HepG2 (cell line): ENCODE measurements around the gene DUOXA2. TPM values are rescaled to one million over a fixed set of nuclear protein-coding genes. Genes with fewer than 3 reads are reported as not detected.

Experiments used
- ATAC-seq: fragments of 200-7000 bp; cut with Tn5 transposase; 3 replicates; pipeline ENCODE4 v1.9.1; 2020; ENCODE audit warnings: mild to moderate bottlenecking, moderate library complexity
- BruUV-seq: library from RNA; stranded (reverse); fragments of 400-500 nt; replicated peaks from 2 replicates; lab custom pipeline; 2021; lab: Mats Ljungman, UMichigan
- CTCF ChIA-PET: fragments of 300-600 bp; formaldehyde crosslinking; extraction: SDS; loops from one replicate; lab custom pipeline; 2021; ENCODE audit warnings: low total read pairs, inconsistent platforms, low intra/inter-chr PET ratio; lab: Yijun Ruan, JAX
- POLR2A ChIA-PET: fragments of 350-600 bp; sonication (Branson Sonifier 250); formaldehyde crosslinking; loops from one replicate; lab custom pipeline; 2020; ENCODE audit warnings: antibody characterized with exemption, inconsistent platforms; lab: Yijun Ruan, JAX
- DNase-seq: peaks from one replicate; pipeline ENCODE4 v3.0.0-alpha.2; 2015; ENCODE audit warnings: low spot score
- FAIRE-seq: peaks from 3 replicates; lab custom pipeline; 2011; peaks lifted over from hg19 to GRCh38; lab: Jason Lieb, UNC
- H2AFZ ChIP-seq: one replicate; pipeline ENCODE4 v1.6.1; 2011; ENCODE audit warnings: low read length, inconsistent platforms
- H3K27ac ChIP-seq: fragments of 300-600 bp; 3 replicates; pipeline ENCODE4 v1.8.0; 2011; ENCODE audit warnings: mixed run types, mild to moderate bottlenecking, mixed read lengths, low read length, inconsistent platforms; ENCODE audit not compliant: insufficient read depth; ENCODE audit errors: extremely low read length
- H3K27me3 ChIP-seq, 2 experiments: fragments of 200-600 bp in 1 of 2; 2 replicates in 1 of 2; 3 replicates in 1 of 2; pipeline versions ENCODE4 v1.6.0 to v1.8.0; 2011; ENCODE audit warnings: low read length in 2 of 2, mild to moderate bottlenecking in 2 of 2, moderate library complexity in 2 of 2, inconsistent platforms in 1 of 2; ENCODE audit not compliant: insufficient read depth in 2 of 2, control insufficient read depth in 1 of 2
- H3K36me3 ChIP-seq, 2 experiments: fragments of 200-600 bp in 1 of 2; replicated peaks in 1 of 2; 2 replicates in 1 of 2; 3 replicates in 1 of 2; pipeline versions ENCODE4 v1.5.1 to v1.8.0; 2011; ENCODE audit warnings: low read length in 2 of 2, inconsistent platforms in 1 of 2; ENCODE audit not compliant: insufficient read depth in 2 of 2, control insufficient read depth in 1 of 2
- H3K4me1 ChIP-seq: 2 replicates; pipeline ENCODE4 v1.5.1; 2012; ENCODE audit warnings: low read length, inconsistent platforms; ENCODE audit not compliant: insufficient read depth
- H3K4me2 ChIP-seq: 2 replicates; pipeline ENCODE4 v1.6.0; 2011; ENCODE audit warnings: low read depth, low read length, inconsistent platforms
- H3K4me3 ChIP-seq, 3 experiments: fragments of 200-600 bp in 1 of 3; sonication (generic), shearing (Covaris generic) in 1 of 3; replicated peaks in 1 of 3; 2 replicates each; pipeline ENCODE4 v1.5.1; 2011 to 2016; ENCODE audit warnings: low read length in 3 of 3, inconsistent platforms in 2 of 3, low read depth in 2 of 3, mild to moderate bottlenecking in 2 of 3, control low read depth in 1 of 3, mixed read lengths in 1 of 3; ENCODE audit not compliant: insufficient read depth in 1 of 3
- H3K79me2 ChIP-seq: one replicate; pipeline ENCODE4 v1.6.1; 2011; ENCODE audit warnings: low read length, inconsistent platforms; ENCODE audit not compliant: insufficient read depth
- H3K9ac ChIP-seq: 2 replicates; pipeline ENCODE4 v1.6.0; 2011; ENCODE audit warnings: mild to moderate bottlenecking, low read depth, low read length, inconsistent platforms; ENCODE audit not compliant: insufficient read depth
- H3K9me3 ChIP-seq: 2 replicates; pipeline ENCODE4 v1.5.1; 2012; ENCODE audit warnings: mild to moderate bottlenecking, low read length
- H4K20me1 ChIP-seq: 2 replicates; pipeline ENCODE4 v1.6.0; 2011; ENCODE audit warnings: inconsistent platforms, mild to moderate bottlenecking, low read length, moderate library complexity; ENCODE audit not compliant: insufficient read depth
- CBX1 ChIP-seq: IDR thresholded peaks from one replicate; pipeline ENCODE4 v1.6.1; 2016; ENCODE audit warnings: antibody characterized with exemption, low read depth
- GABPB1 ChIP-seq: IDR thresholded peaks from 2 replicates; pipeline ENCODE4 v1.6.1; 2016; ENCODE audit warnings: mild to moderate bottlenecking, missing genetic modification reagents, moderate library complexity, missing compliant biosample characterization
- SAFB2 ChIP-seq: sonication (generic); formaldehyde crosslinking; IDR thresholded peaks from 2 replicates; pipeline ENCODE4 v1.5.1; 2020; ENCODE audit warnings: missing genetic modification reagents, low read depth, mild to moderate bottlenecking, borderline replicate concordance
- TEAD3 ChIP-seq: optimal IDR thresholded peaks from 2 replicates; pipeline ENCODE3; 2016; ENCODE audit warnings: borderline replicate concordance
- ZEB1 ChIP-seq: IDR thresholded peaks from 2 replicates; pipeline ENCODE4 v1.6.1; 2012; ENCODE audit warnings: mild to moderate bottlenecking, low read depth, inconsistent platforms; ENCODE audit not compliant: insufficient replicate concordance
- ZNF292 ChIP-seq: sonication (generic); formaldehyde crosslinking; IDR thresholded peaks from 2 replicates; pipeline ENCODE4 v1.8.1; 2022; ENCODE audit warnings: mild to moderate bottlenecking, low read depth, missing genetic modification reagents, borderline replicate concordance
- ZNF296 ChIP-seq: sonication (generic); formaldehyde crosslinking; conservative IDR thresholded peaks from 2 replicates; pipeline ENCODE4 v1.5.0; 2020; ENCODE audit warnings: mild to moderate bottlenecking, missing genetic modification reagents
- ZNF619 ChIP-seq: sonication (generic); formaldehyde crosslinking; IDR thresholded peaks from 2 replicates; pipeline ENCODE4 v1.4.0; 2020; ENCODE audit warnings: mild to moderate bottlenecking, missing genetic modification reagents
- ZNF777 ChIP-seq: sonication (generic); formaldehyde crosslinking; IDR thresholded peaks from 2 replicates; pipeline ENCODE4 v1.4.0; 2020; ENCODE audit warnings: missing genetic modification reagents
- ZNF878 ChIP-seq: sonication (generic); formaldehyde crosslinking; IDR thresholded peaks from 2 replicates; pipeline ENCODE4 v1.8.1; 2023; ENCODE audit warnings: mild to moderate bottlenecking, missing genetic modification reagents, moderate library complexity
- WGBS: methylation state at CpG from one replicate; pipeline ENCODE4 v1.1.6; 2017; ENCODE audit warnings: low lambda C conversion rate; 5-methylcytosine and 5-hydroxymethylcytosine counted together
- in situ Hi-C: cut with HindIII; loops from 2 replicates; pipeline ENCODE4 v1.10.0; 2017; ENCODE audit warnings: low pct_unique_long_range_greater_than_20kb; ENCODE audit not compliant: extremely low pct_ligation_motif_present
- intact Hi-C: fragments of 100-400 bp; cut with micrococcal nuclease; formaldehyde crosslinking; loops from one replicate; pipeline ENCODE4 v1.10.0; 2022; ENCODE audit not compliant: unreplicated experiment
- polyA plus RNA-seq, 8 experiments: library from polyadenylated mRNA; depleted of rRNA in 3 of 8; stranded (reverse) in 7 of 8; unstranded in 1 of 8; fragments of >200 nt; fragmentation: Illumina TruSeq in 4 of 8; extraction: Trizol in 4 of 8; gene quantifications; 2 replicates each; pipeline versions ENCODE4 v1.2.1 to v1.2.3, GENCODE V29; 2011 to 2016; ENCODE audit warnings: low read depth in 4 of 8, missing spikeins in 1 of 8, mixed read lengths in 1 of 8; ENCODE audit not compliant: insufficient read depth in 1 of 8
- total RNA-seq, 5 experiments: library from RNA; depleted of rRNA; stranded (reverse); fragments of >200 nt; fragmentation: Illumina TruSeq; extraction: Trizol; gene quantifications; 2 replicates each; pipeline ENCODE4 v1.2.3, GENCODE V29; 2016; ENCODE audit warnings: low read depth in 1 of 5
- TF ChIP-seq, protein P1 (sequence below): IDR thresholded peaks from 2 replicates; pipeline ENCODE4 v1.6.1; 2016; ENCODE audit warnings: missing biosample characterization, missing genetic modification reagents, low read depth
- TF ChIP-seq, protein P2 (sequence below): sonication (generic); formaldehyde crosslinking; IDR thresholded peaks from 2 replicates; pipeline ENCODE4 v1.9.0; 2021; ENCODE audit warnings: missing genetic modification reagents, borderline replicate concordance
- TF ChIP-seq, protein P3 (sequence below): sonication (generic); formaldehyde crosslinking; IDR thresholded peaks from 2 replicates; pipeline ENCODE4 v1.4.0; 2020; ENCODE audit warnings: missing genetic modification reagents, borderline replicate concordance
- TF ChIP-seq, protein P4 (sequence below): sonication (generic); formaldehyde crosslinking; IDR thresholded peaks from 2 replicates; pipeline ENCODE4 v1.4.0; 2020; ENCODE audit warnings: missing genetic modification reagents

The DUOXA2 gene
- total and polyA plus RNA-seq, 2 of the 13 experiments (the other 11 are each of a cell fraction or from before 2014, with no cell fraction given) = 0.32 TPM; not detected in 1

DNA sequence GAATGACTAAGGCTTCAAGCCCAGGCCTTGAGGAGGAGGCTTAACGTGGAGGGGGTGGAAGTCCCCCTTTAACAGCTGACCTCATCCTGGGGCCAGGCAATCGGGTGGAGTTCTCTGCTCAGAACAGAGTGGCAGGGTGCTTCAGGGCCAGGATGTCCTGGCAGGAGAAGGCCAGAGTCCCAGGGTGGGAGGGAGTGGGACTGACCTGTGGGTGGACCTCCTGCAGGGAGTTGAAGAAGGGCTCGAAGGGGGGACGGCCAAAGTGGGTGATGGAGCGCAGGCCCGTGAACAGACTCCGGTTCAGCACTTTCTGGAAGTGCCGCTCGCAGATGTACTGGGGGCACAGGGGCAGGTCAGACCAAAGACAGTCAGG lies 19.8 kb upstream of the DUOXA2 start:
- ChIA-PET POLR2A (no interaction called here), CTCF (no interaction called here)
- in situ Hi-C loops (no loop called here), intact Hi-C loops (no loop called here)
- H3K9ac ChIP-seq = no peak overlapping the region
- no peak overlapping the region for H2AFZ ChIP-seq
- H3K36me3 ChIP-seq = no peaks in the 10 kb centered on the region
- H4K20me1 ChIP-seq = no peaks in the 10 kb centered on the region
- H3K27ac ChIP-seq = no peak overlapping the region
- peaks cover 25% of the 10 kb centered on the region for H3K4me1 ChIP-seq
- FAIRE-seq (no peak), DNase-seq (no peak), ATAC-seq (no peak)
- H3K4me2 ChIP-seq = no peak overlapping the region
- 66% methylated on average over 9 of the region's 9 CpGs for WGBS
- BruUV-seq = no TSS peak
- H3K27me3 ChIP-seq = peaks cover 7 to 37% of the 10 kb centered on the region in 2 experiments; a peak in 4 of 5 replicates
- TF ChIP-seq, protein P1, sequence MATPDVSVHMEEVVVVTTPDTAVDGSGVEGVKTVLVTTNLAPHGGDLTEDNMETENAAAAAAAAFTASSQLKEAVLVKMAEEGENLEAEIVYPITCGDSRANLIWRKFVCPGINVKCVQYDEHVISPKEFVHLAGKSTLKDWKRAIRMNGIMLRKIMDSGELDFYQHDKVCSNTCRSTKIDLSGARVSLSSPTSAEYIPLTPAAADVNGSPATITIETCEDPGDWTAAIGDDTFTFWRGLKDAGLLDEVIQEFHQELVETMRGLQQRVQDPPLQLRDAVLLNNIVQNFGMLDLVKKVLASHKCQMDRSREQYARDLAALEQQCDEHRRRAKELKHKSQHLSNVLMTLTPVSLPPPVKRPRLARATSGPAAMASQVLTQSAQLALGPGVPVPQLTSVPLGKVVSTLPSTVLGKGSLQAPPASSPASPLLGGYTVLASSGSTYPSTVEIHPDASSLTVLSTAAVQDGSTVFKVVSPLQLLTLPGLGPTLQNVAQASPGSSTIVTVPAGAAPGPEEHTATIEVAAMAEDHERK = no peak
- TF ChIP-seq ZNF619 (CRISPR knock-in tag) (no peak), ZNF292 (CRISPR knock-in tag) (no peak), CBX1 (no peak), GABPB1 (CRISPR knock-in tag) (no peak), ZNF878 (no peak), ZNF777 (CRISPR knock-in tag) (no peak), ZNF296 (CRISPR knock-in tag) (no peak), ZEB1 (no peak), TEAD3 (CRISPR knock-in tag) (no peak), SAFB2 (CRISPR knock-in tag) (no peak)
- TF ChIP-seq, protein P2, sequence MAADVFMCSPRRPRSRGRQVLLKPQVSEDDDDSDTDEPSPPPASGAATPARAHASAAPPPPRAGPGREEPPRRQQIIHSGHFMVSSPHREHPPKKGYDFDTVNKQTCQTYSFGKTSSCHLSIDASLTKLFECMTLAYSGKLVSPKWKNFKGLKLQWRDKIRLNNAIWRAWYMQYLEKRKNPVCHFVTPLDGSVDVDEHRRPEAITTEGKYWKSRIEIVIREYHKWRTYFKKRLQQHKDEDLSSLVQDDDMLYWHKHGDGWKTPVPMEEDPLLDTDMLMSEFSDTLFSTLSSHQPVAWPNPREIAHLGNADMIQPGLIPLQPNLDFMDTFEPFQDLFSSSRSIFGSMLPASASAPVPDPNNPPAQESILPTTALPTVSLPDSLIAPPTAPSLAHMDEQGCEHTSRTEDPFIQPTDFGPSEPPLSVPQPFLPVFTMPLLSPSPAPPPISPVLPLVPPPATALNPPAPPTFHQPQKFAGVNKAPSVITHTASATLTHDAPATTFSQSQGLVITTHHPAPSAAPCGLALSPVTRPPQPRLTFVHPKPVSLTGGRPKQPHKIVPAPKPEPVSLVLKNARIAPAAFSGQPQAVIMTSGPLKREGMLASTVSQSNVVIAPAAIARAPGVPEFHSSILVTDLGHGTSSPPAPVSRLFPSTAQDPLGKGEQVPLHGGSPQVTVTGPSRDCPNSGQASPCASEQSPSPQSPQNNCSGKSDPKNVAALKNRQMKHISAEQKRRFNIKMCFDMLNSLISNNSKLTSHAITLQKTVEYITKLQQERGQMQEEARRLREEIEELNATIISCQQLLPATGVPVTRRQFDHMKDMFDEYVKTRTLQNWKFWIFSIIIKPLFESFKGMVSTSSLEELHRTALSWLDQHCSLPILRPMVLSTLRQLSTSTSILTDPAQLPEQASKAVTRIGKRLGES (CRISPR knock-in tag) = no peak
- TF ChIP-seq, protein P3, sequence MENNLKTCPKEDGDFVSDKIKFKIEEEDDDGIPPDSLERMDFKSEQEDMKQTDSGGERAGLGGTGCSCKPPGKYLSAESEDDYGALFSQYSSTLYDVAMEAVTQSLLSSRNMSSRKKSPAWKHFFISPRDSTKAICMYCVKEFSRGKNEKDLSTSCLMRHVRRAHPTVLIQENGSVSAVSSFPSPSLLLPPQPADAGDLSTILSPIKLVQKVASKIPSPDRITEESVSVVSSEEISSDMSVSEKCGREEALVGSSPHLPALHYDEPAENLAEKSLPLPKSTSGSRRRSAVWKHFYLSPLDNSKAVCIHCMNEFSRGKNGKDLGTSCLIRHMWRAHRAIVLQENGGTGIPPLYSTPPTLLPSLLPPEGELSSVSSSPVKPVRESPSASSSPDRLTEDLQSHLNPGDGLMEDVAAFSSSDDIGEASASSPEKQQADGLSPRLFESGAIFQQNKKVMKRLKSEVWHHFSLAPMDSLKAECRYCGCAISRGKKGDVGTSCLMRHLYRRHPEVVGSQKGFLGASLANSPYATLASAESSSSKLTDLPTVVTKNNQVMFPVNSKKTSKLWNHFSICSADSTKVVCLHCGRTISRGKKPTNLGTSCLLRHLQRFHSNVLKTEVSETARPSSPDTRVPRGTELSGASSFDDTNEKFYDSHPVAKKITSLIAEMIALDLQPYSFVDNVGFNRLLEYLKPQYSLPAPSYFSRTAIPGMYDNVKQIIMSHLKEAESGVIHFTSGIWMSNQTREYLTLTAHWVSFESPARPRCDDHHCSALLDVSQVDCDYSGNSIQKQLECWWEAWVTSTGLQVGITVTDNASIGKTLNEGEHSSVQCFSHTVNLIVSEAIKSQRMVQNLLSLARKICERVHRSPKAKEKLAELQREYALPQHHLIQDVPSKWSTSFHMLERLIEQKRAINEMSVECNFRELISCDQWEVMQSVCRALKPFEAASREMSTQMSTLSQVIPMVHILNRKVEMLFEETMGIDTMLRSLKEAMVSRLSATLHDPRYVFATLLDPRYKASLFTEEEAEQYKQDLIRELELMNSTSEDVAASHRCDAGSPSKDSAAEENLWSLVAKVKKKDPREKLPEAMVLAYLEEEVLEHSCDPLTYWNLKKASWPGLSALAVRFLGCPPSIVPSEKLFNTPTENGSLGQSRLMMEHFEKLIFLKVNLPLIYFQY = no peak
- TF ChIP-seq, protein P4, sequence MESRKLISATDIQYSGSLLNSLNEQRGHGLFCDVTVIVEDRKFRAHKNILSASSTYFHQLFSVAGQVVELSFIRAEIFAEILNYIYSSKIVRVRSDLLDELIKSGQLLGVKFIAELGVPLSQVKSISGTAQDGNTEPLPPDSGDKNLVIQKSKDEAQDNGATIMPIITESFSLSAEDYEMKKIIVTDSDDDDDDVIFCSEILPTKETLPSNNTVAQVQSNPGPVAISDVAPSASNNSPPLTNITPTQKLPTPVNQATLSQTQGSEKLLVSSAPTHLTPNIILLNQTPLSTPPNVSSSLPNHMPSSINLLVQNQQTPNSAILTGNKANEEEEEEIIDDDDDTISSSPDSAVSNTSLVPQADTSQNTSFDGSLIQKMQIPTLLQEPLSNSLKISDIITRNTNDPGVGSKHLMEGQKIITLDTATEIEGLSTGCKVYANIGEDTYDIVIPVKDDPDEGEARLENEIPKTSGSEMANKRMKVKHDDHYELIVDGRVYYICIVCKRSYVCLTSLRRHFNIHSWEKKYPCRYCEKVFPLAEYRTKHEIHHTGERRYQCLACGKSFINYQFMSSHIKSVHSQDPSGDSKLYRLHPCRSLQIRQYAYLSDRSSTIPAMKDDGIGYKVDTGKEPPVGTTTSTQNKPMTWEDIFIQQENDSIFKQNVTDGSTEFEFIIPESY = no peak
- TF ChIP-seq, all 625 proteins: peak for 0
- Histone ChIP-seq H3K79me2 (no peaks in the 10 kb centered on the region), H3K9me3 (no peaks in the 10 kb centered on the region), H3K4me3 (no peak overlapping the region)
